ENCODE results near the gene MYH14.

GRCh38 chr19:50257141-50257540, 53.7 kb downstream of the MYH14 start:
- TF ChIP-seq, protein P1, sequence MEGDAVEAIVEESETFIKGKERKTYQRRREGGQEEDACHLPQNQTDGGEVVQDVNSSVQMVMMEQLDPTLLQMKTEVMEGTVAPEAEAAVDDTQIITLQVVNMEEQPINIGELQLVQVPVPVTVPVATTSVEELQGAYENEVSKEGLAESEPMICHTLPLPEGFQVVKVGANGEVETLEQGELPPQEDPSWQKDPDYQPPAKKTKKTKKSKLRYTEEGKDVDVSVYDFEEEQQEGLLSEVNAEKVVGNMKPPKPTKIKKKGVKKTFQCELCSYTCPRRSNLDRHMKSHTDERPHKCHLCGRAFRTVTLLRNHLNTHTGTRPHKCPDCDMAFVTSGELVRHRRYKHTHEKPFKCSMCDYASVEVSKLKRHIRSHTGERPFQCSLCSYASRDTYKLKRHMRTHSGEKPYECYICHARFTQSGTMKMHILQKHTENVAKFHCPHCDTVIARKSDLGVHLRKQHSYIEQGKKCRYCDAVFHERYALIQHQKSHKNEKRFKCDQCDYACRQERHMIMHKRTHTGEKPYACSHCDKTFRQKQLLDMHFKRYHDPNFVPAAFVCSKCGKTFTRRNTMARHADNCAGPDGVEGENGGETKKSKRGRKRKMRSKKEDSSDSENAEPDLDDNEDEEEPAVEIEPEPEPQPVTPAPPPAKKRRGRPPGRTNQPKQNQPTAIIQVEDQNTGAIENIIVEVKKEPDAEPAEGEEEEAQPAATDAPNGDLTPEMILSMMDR (IDR thresholded peaks at IDR 0.05) = no peak
- TF ChIP-seq POLR2A (IDR thresholded peaks at IDR 0.05) = no peak
